ENCODE data around the gene FAM200B. TPM values are rescaled to one million over a fixed set of nuclear protein-coding genes. Genes with fewer than 3 reads are reported as not detected.
A peak's percentile ranks its signal among the peaks of the same experiment; 100 is the strongest.

FAM200B gene
- polyA plus RNA-seq: 10 to 100 TPM; 40.4 to 78.3 (median 55.4) TPM
- long read RNA-seq, donor 1, full-length matches to known transcripts: 62 of 62 reads
- long read RNA-seq, donor 1, partial matches to known transcripts: 0 of 62 reads
- long read RNA-seq, donor 1, other reads (novel, unspliced or antisense): 0 of 62 reads
- long read RNA-seq, donor 2, full-length matches to known transcripts: 11 of 11 reads
- long read RNA-seq, donor 2, partial matches to known transcripts: 0 of 11 reads
- long read RNA-seq, donor 2, other reads (novel, unspliced or antisense): 0 of 11 reads
- long read RNA-seq, donor 3, full-length matches to known transcripts: 25 of 25 reads
- long read RNA-seq, donor 3, partial matches to known transcripts: 0 of 25 reads
- long read RNA-seq, donor 3, other reads (novel, unspliced or antisense): 0 of 25 reads
- long read RNA-seq, donor 4: 0 reads
- long read RNA-seq, donor 5, full-length matches to known transcripts: 6 of 6 reads
- long read RNA-seq, donor 5, partial matches to known transcripts: 0 of 6 reads
- long read RNA-seq, donor 5, other reads (novel, unspliced or antisense): 0 of 6 reads
- long read RNA-seq, donor 6, full-length matches to known transcripts: 26 of 26 reads
- long read RNA-seq, donor 6, partial matches to known transcripts: 0 of 26 reads
- long read RNA-seq, donor 6, other reads (novel, unspliced or antisense): 0 of 26 reads
- long read RNA-seq, donor 7: 0 reads
- long read RNA-seq, donor 8, full-length matches to known transcripts: 4 of 4 reads
- long read RNA-seq, donor 8, partial matches to known transcripts: 0 of 4 reads
- long read RNA-seq, donor 8, other reads (novel, unspliced or antisense): 0 of 4 reads
- long read RNA-seq, donor 9, full-length matches to known transcripts: 11 of 11 reads
- long read RNA-seq, donor 9, partial matches to known transcripts: 0 of 11 reads
- long read RNA-seq, donor 9, other reads (novel, unspliced or antisense): 0 of 11 reads
- long read RNA-seq, donor 10, full-length matches to known transcripts: 28 of 36 reads
- long read RNA-seq, donor 10, partial matches to known transcripts: 8 of 36 reads
- long read RNA-seq, donor 10, other reads (novel, unspliced or antisense): 0 of 36 reads

DNA sequence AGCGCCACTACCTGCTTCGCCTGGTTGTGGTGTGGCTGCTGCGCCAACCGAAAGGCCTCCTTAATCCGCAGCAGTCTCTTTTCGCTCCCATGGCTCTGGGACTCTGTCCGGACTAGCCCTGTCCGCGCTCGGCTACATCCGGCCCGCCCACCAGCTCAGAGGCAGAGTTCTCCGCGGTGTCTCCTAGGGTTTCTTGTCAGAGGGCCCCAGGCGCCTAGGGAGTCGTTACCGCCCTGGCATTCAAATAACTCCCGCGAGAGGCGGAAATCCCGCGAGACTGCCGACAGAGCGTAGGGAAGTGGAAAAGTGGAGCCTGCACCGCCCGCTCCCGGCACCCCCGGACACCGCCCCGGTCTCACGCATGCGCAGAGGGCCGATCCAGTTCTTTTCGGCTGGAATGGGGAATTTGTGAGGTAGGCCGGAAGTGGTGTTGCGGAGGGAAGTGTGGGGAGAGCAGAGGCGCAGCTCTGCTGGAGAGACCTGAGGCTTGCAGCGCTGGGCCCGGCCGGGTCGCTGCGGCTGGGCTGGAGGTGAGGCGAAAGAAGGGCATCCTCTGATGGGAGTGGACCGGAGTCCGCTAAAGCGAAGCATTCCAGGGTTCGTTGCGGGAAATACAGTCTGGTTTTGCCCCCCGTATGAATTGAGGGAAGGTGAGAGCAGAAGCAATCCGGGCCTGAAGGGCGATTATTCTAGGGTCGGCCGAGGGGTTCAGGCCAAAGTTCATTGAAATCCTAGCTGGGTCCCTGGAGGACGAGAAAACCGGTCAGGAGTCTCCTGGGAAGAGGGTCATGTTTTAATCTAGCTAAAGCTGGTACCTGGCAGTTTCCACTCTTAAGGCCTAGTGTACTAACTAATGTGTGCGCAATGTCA lies at the start of gene FAM200B:
Gene FAM200B, plus strand, starts transcription at position 456 of the 870 bp plus-strand sequence. CDS start 5,151 bp downstream, outside the sequence.
- Histone ChIP-seq H3K4me3 (ENCODE audit: low read depth in 1 of 3, low read length in 3 of 3) (peak within 1 kb of the TSS; percentile 71 to 90 (median 77)), H3K36me3 (ENCODE audit: control insufficient read depth in 3 of 3, insufficient read depth in 2 of 3, low read depth in 1 of 3, low read length in 3 of 3) (peaks cover 0 to 2% (median 0%) of the 10 kb centered on the region in 3 donors), H3K27ac (ENCODE audit: low read depth in 1 of 3, low read length in 2 of 3) (peak within 1 kb of the TSS; percentile 86 to 99 (median 97)), H3K9me3 (ENCODE audit: control insufficient read depth in 2 of 2, insufficient read depth in 1 of 2, low read depth in 1 of 2, low read length in 1 of 2) (no peaks in the 10 kb centered on the region), H3K27me3 (ENCODE audit: control insufficient read depth in 3 of 3, insufficient read depth in 3 of 3, low read length in 3 of 3) (no peaks in the 10 kb centered on the region), H3K4me1 (ENCODE audit: control insufficient read depth in 3 of 3, insufficient read depth in 2 of 3, low read depth in 1 of 3, low read length in 2 of 3) (peaks cover 4 to 12% (median 4%) of the 10 kb centered on the region in 3 donors)
- 0% methylated on average over 56 of the region's 56 CpGs for WGBS, 3 donors
- DNase-seq (peak; percentile 99), FAIRE-seq (no peak)

DNA sequence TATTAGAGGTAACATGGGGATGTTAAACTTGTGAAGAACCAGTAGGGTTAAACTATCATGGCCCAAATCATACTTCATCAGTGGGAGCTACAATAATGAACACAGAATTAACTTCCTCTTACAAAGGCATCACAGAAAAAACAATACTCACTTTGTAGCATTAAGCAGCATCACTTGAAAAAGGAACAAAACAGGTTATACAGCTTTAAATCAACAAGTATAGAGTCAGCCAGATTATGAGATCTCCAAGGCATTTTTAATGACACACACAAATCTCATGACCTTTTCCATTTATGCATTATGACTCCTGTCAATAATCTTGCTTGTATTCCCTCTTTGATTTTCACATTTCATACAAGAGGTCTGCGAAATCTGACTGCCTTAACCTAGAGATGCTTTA lies 44.8 kb upstream of the FAM200B start:
- no peaks in the 10 kb centered on the region for H3K4me1 ChIP-seq (ENCODE audit: control insufficient read depth in 3 of 3, insufficient read depth in 2 of 3, low read depth in 1 of 3, low read length in 2 of 3)
- no peaks in the 10 kb centered on the region for H3K27me3 ChIP-seq (ENCODE audit: control insufficient read depth in 3 of 3, insufficient read depth in 3 of 3, low read length in 3 of 3)
- DNase-seq: no peak
- H3K36me3 ChIP-seq (ENCODE audit: control insufficient read depth in 3 of 3, insufficient read depth in 2 of 3, low read depth in 1 of 3, low read length in 3 of 3): peaks cover 7 to 25% (median 9%) of the 10 kb centered on the region in 3 donors
- no peak overlapping the region for H3K4me3 ChIP-seq (ENCODE audit: low read depth in 1 of 3, low read length in 3 of 3)
- 90 to 96% (median 90%) methylated on average over 1 of the region's 1 CpG for WGBS, 3 donors
- no peak for FAIRE-seq
- no peak overlapping the region for H3K27ac ChIP-seq (ENCODE audit: low read depth in 1 of 3, low read length in 2 of 3)
- no peaks in the 10 kb centered on the region for H3K9me3 ChIP-seq (ENCODE audit: control insufficient read depth in 2 of 2, insufficient read depth in 1 of 2, low read depth in 1 of 2, low read length in 1 of 2)

DNA sequence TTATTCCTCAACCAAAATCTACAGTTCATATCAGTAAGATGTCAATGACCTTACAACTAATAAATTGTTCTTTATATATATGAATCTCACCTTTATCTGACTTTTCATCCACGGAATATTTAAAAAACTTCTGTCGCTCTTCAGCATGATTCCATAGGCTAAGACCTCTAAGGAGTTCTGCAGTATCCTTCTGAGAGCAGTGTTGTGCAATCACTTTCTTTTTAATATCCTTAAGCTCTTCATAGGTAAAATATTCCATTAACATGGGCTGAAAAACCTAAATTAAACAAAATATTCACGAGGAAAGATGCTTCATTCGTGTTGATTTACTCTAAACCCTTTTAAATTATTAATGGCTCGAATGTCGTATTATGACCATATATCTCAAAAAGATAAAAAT lies 43.2 kb upstream of the FAM200B start:
- no peak overlapping the region for H3K27ac ChIP-seq (ENCODE audit: low read depth in 1 of 3, low read length in 2 of 3)
- H3K9me3 ChIP-seq (ENCODE audit: control insufficient read depth in 2 of 2, insufficient read depth in 1 of 2, low read depth in 1 of 2, low read length in 1 of 2): no peaks in the 10 kb centered on the region
- H3K4me3 ChIP-seq (ENCODE audit: low read depth in 1 of 3, low read length in 3 of 3): no peak overlapping the region
- DNase-seq (no peak), FAIRE-seq (no peak)
- H3K27me3 ChIP-seq (ENCODE audit: control insufficient read depth in 3 of 3, insufficient read depth in 3 of 3, low read length in 3 of 3): no peaks in the 10 kb centered on the region
- H3K4me1 ChIP-seq (ENCODE audit: control insufficient read depth in 3 of 3, insufficient read depth in 2 of 3, low read depth in 1 of 3, low read length in 2 of 3): no peaks in the 10 kb centered on the region
- WGBS, 3 donors: 91 to 96% (median 95%) methylated on average over 6 of the region's 6 CpGs
- H3K36me3 ChIP-seq (ENCODE audit: control insufficient read depth in 3 of 3, insufficient read depth in 2 of 3, low read depth in 1 of 3, low read length in 3 of 3): peaks cover 7 to 26% (median 7%) of the 10 kb centered on the region in 3 donors

DNA sequence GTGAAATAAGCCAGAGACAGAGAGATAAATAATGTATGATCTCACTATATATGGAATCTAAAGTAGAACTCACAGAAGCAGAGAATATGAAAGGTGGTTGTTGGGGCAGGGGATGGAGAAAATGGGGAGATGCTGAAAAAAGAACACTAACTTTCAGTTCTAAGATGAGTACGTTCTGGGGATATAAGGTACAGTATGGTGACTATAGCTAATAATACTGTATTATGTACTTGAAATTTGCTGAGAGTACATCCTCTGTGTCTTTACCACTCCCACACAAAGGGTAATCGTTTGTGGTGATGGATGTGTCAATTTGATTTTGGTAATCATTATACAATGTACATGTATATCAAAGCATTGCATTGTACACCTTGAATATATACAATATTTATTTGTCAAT lies 33.0 kb upstream of the FAM200B start:
- FAIRE-seq (no peak), DNase-seq (no peak)
- 49 to 56% (median 52%) methylated on average over 2 of the region's 2 CpGs for WGBS, 3 donors
- Histone ChIP-seq H3K27ac (ENCODE audit: low read depth in 1 of 3, low read length in 2 of 3) (no peak overlapping the region), H3K36me3 (ENCODE audit: control insufficient read depth in 3 of 3, insufficient read depth in 2 of 3, low read depth in 1 of 3, low read length in 3 of 3) (peaks cover 0 to 2% (median under 1%) of the 10 kb centered on the region in 3 donors), H3K9me3 (ENCODE audit: control insufficient read depth in 2 of 2, insufficient read depth in 1 of 2, low read depth in 1 of 2, low read length in 1 of 2) (no peaks in the 10 kb centered on the region), H3K27me3 (ENCODE audit: control insufficient read depth in 3 of 3, insufficient read depth in 3 of 3, low read length in 3 of 3) (no peaks in the 10 kb centered on the region), H3K4me3 (ENCODE audit: low read depth in 1 of 3, low read length in 3 of 3) (no peak overlapping the region), H3K4me1 (ENCODE audit: control insufficient read depth in 3 of 3, insufficient read depth in 2 of 3, low read depth in 1 of 3, low read length in 2 of 3) (peaks cover 0 to 15% (median 0%) of the 10 kb centered on the region in 3 donors)

DNA sequence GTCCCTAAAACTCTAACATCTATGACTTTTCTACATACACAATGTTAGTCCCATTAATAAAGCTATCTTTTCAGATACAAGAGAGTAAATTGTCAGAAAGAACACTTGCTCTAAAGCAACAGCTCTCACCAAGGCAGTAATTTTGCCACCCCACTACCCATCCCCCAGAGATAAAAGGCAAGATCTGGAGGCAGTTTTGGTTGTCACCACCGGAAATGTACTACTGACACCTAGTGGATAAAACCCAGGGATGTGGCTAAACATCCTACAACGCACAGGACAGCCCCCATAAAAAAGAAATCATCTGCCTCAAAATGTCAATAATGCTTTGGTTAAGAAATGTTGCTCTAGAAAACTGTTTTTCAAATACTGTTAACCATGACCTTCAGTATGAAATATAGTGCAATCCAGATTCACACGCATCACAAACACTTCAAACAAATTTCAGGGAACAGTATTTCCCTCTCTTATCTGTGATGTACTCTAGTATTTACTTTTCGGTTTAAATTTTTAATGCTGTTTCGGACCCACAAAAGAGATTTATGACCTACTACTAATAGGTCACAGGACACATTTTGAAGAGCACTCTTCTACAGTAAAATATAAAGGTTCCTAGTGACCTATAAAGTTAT lies 31.6 kb upstream of the FAM200B start:
- H3K36me3 ChIP-seq (ENCODE audit: control insufficient read depth in 3 of 3, insufficient read depth in 2 of 3, low read depth in 1 of 3, low read length in 3 of 3): no peaks in the 10 kb centered on the region
- 12 to 30% (median 15%) methylated on average over 5 of the region's 5 CpGs for WGBS, 3 donors
- no peaks in the 10 kb centered on the region for H3K9me3 ChIP-seq (ENCODE audit: control insufficient read depth in 2 of 2, insufficient read depth in 1 of 2, low read depth in 1 of 2, low read length in 1 of 2)
- DNase-seq (peak; percentile 66 to 69), FAIRE-seq (no peak)
- no peak overlapping the region for H3K27ac ChIP-seq (ENCODE audit: low read depth in 1 of 3, low read length in 2 of 3)
- peaks cover 0 to 18% (median 0%) of the 10 kb centered on the region in 3 donors for H3K4me1 ChIP-seq (ENCODE audit: control insufficient read depth in 3 of 3, insufficient read depth in 2 of 3, low read depth in 1 of 3, low read length in 2 of 3)
- no peak overlapping the region for H3K4me3 ChIP-seq (ENCODE audit: low read depth in 1 of 3, low read length in 3 of 3)
- no peaks in the 10 kb centered on the region for H3K27me3 ChIP-seq (ENCODE audit: control insufficient read depth in 3 of 3, insufficient read depth in 3 of 3, low read length in 3 of 3)

DNA sequence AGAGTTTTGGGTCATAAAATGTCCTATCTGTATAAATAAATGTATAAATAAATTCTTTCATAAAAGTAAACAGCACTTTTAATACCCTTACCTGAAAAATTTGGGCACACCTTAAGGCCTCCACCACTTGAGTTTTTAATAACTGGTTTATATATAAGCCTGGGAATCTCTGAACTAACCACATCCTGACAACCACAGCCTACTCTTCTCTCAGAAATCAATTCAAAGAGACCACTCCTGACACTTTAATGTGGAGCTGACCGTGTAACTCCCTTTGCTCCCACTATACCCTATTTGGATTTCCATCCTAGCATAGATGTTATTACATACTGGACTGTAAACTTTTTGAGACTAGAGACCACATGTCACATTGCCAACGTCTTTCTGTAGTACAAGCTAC lies 30.0 kb upstream of the FAM200B start:
- FAIRE-seq (no peak), DNase-seq (no peak)
- Histone ChIP-seq H3K27ac (ENCODE audit: low read depth in 1 of 3, low read length in 2 of 3) (peak overlapping the region in 1 of 3 donors; percentile 49), H3K36me3 (ENCODE audit: control insufficient read depth in 3 of 3, insufficient read depth in 2 of 3, low read depth in 1 of 3, low read length in 3 of 3) (no peaks in the 10 kb centered on the region), H3K9me3 (ENCODE audit: control insufficient read depth in 2 of 2, insufficient read depth in 1 of 2, low read depth in 1 of 2, low read length in 1 of 2) (no peaks in the 10 kb centered on the region), H3K4me1 (ENCODE audit: control insufficient read depth in 3 of 3, insufficient read depth in 2 of 3, low read depth in 1 of 3, low read length in 2 of 3) (peaks cover 0 to 25% (median 5%) of the 10 kb centered on the region in 3 donors), H3K4me3 (ENCODE audit: low read depth in 1 of 3, low read length in 3 of 3) (no peak overlapping the region), H3K27me3 (ENCODE audit: control insufficient read depth in 3 of 3, insufficient read depth in 3 of 3, low read length in 3 of 3) (no peaks in the 10 kb centered on the region)
- WGBS, 3 donors: 13 to 27% (median 25%) methylated on average over 2 of the region's 2 CpGs

DNA sequence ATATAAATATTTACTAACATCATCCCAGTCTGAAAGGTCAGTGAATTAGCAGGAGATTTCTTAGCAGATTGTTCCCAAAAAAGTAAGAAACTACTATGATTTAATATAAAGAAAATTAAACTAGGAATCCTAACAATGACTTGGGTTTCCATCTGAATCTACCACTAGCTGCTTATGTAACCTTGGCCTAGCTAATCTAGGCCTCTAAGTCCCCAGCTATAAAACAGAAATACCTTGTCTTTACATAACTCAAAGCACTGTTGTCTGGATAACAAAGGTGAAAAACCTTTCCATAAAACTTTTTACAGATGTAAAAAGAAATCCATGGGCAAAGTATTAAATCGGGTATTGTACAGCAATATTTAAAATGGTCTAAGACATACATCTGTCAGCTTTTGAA lies 29.4 kb upstream of the FAM200B start:
- Histone ChIP-seq H3K4me1 (ENCODE audit: control insufficient read depth in 3 of 3, insufficient read depth in 2 of 3, low read depth in 1 of 3, low read length in 2 of 3) (peaks cover 0 to 25% (median 5%) of the 10 kb centered on the region in 3 donors), H3K9me3 (ENCODE audit: control insufficient read depth in 2 of 2, insufficient read depth in 1 of 2, low read depth in 1 of 2, low read length in 1 of 2) (no peaks in the 10 kb centered on the region), H3K27ac (ENCODE audit: low read depth in 1 of 3, low read length in 2 of 3) (peak overlapping the region in 1 of 3 donors; percentile 8), H3K27me3 (ENCODE audit: control insufficient read depth in 3 of 3, insufficient read depth in 3 of 3, low read length in 3 of 3) (no peaks in the 10 kb centered on the region), H3K4me3 (ENCODE audit: low read depth in 1 of 3, low read length in 3 of 3) (no peak overlapping the region), H3K36me3 (ENCODE audit: control insufficient read depth in 3 of 3, insufficient read depth in 2 of 3, low read depth in 1 of 3, low read length in 3 of 3) (no peaks in the 10 kb centered on the region)
- WGBS, 3 donors: 33 to 76% (median 43%) methylated on average over 1 of the region's 1 CpG
- FAIRE-seq: no peak
- DNase-seq: peak; percentile 20 to 25

Measured in small intestine (tissue), 16 donors.